Uterus (tissue), 4 donors: ENCODE measurements around the gene LTBP1. TPM values are rescaled to one million over a fixed set of nuclear protein-coding genes. Genes with fewer than 3 reads are reported as not detected.

Experiments used
- DNase-seq, 2 donors: peaks; one replicate each; pipeline ENCODE4 v3.0.0-alpha.2; 2019 to 2020
- H3K27ac ChIP-seq, 2 donors: fragments of 200-600 bp; sonication (generic); 1 replicate in 1 of 2; 2 replicates in 1 of 2; pipeline ENCODE4 v1.5.1; 2016 to 2018
- H3K27me3 ChIP-seq, 2 donors: fragments of 200-600 bp; sonication (generic); one replicate each; pipeline ENCODE4 v1.5.1; 2018 to 2019; ENCODE audit warnings: control low read depth in 1 of 2
- H3K36me3 ChIP-seq, 2 donors: fragments of 200-600 bp; sonication (generic); one replicate each; pipeline ENCODE4 v1.5.1; 2019; ENCODE audit warnings: control low read depth in 1 of 2
- H3K4me1 ChIP-seq, 2 donors: fragments of 200-600 bp; sonication (generic); one replicate each; pipeline ENCODE4 v1.5.1; 2018 to 2019; ENCODE audit warnings: control low read depth in 1 of 2
- H3K4me3 ChIP-seq, 2 donors: fragments of 200-600 bp; sonication (generic); 1 replicate in 1 of 2; 2 replicates in 1 of 2; pipeline ENCODE4 v1.5.1; 2018 to 2019; ENCODE audit warnings: mild to moderate bottlenecking in 1 of 2
- H3K9me3 ChIP-seq, 2 donors: fragments of 200-600 bp; sonication (generic); one replicate each; pipeline ENCODE4 v1.5.1; 2019; ENCODE audit warnings: control low read depth in 1 of 2
- POLR2A ChIP-seq, 2 donors: fragments of 450-650 bp; IDR thresholded peaks; one replicate each; pipeline ENCODE4 v1.6.1; 2016; ENCODE audit warnings: antibody characterized with exemption in 2 of 2, mild to moderate bottlenecking in 1 of 2, moderate library complexity in 1 of 2
- intact Hi-C: fragments of 100-400 bp; cut with DNase I; formaldehyde crosslinking; loops from one replicate; pipeline ENCODE4 v1.15.1; 2023; ENCODE audit warnings: low total_unique reads
- total RNA-seq, 4 donors: library from RNA; depleted of rRNA in 3 of 4; stranded (reverse); fragments of >200 nt in 3 of 4; gene quantifications; one replicate each; pipeline versions ENCODE4 v1.1.0 to v1.2.4, GENCODE V29; 2014 to 2023
- TF ChIP-seq, protein P1 (sequence below), 4 experiments: fragments of 200-600 bp in 2 of 4; fragments of 450-650 bp in 2 of 4; sonication (generic) in 2 of 4; IDR thresholded peaks; one replicate each; pipeline ENCODE4 v1.5.1; 2016 to 2019; ENCODE audit warnings: antibody characterized with exemption in 4 of 4, mild to moderate bottlenecking in 2 of 4, moderate library complexity in 1 of 4
- donor health status: DM: yes; HTN: yes; CAD: no.

Gene LTBP1
- total RNA-seq, 4 donors from 2014 or later, result 72.5 to 322 (median 92.2) TPM

GRCh38 chr2:33274524-33274923 is 327.8 kb downstream of the LTBP1 start:
- no peaks in the 10 kb centered on the region for H3K9me3 ChIP-seq
- H3K36me3 ChIP-seq, result no peaks in the 10 kb centered on the region
- no peak overlapping the region for H3K27ac ChIP-seq
- no peak overlapping the region for H3K4me3 ChIP-seq
- intact Hi-C loops, result no loop called here
- no peaks in the 10 kb centered on the region for H3K27me3 ChIP-seq
- no peaks in the 10 kb centered on the region for H3K4me1 ChIP-seq
- no peak for DNase-seq
- TF ChIP-seq, protein P1, sequence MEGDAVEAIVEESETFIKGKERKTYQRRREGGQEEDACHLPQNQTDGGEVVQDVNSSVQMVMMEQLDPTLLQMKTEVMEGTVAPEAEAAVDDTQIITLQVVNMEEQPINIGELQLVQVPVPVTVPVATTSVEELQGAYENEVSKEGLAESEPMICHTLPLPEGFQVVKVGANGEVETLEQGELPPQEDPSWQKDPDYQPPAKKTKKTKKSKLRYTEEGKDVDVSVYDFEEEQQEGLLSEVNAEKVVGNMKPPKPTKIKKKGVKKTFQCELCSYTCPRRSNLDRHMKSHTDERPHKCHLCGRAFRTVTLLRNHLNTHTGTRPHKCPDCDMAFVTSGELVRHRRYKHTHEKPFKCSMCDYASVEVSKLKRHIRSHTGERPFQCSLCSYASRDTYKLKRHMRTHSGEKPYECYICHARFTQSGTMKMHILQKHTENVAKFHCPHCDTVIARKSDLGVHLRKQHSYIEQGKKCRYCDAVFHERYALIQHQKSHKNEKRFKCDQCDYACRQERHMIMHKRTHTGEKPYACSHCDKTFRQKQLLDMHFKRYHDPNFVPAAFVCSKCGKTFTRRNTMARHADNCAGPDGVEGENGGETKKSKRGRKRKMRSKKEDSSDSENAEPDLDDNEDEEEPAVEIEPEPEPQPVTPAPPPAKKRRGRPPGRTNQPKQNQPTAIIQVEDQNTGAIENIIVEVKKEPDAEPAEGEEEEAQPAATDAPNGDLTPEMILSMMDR (IDR thresholded peaks at IDR 0.05), result no peak
- TF ChIP-seq POLR2A (IDR thresholded peaks at IDR 0.05), result no peak

GRCh38 chr2:33275689-33276444 is 329.1 kb downstream of the LTBP1 start:
- intact Hi-C loops, result no loop called here
- H3K9me3 ChIP-seq, result no peaks in the 10 kb centered on the region
- no peak overlapping the region for H3K4me3 ChIP-seq
- no peaks in the 10 kb centered on the region for H3K36me3 ChIP-seq
- TF ChIP-seq, protein P1 (IDR thresholded peaks at IDR 0.05), result no peak
- TF ChIP-seq POLR2A (IDR thresholded peaks at IDR 0.05), result no peak
- H3K27me3 ChIP-seq, result no peaks in the 10 kb centered on the region
- H3K4me1 ChIP-seq, result no peaks in the 10 kb centered on the region
- peak; percentile 42 to 51 for DNase-seq
- peak overlapping the region; percentile 55 to 70 for H3K27ac ChIP-seq

DNA sequence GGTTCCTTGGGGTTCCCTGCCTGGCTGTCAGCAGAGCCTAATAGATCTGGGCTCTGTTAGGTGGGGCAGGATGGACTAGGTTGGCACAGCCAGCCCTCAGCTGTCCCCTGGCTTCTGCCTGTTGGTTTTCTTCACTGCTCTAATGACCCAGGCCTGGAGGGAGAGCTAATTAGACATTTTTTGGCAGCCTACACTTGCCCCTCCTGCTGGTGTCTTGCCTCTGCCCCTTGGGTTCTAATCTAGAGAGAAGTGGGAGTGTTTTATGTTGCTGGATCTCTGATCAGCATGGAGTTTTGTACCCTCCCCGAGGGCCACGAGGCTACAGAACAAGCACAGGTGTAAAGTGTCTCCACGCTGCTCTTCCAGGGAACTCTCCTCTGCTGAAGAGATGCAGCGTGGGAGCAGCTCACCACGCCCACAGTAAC is 330.3 kb downstream of the LTBP1 start:
- no peaks in the 10 kb centered on the region for H3K27me3 ChIP-seq
- no peaks in the 10 kb centered on the region for H3K9me3 ChIP-seq
- intact Hi-C loops, result no loop called here
- peak overlapping the region; percentile 55 to 70 for H3K27ac ChIP-seq
- no peaks in the 10 kb centered on the region for H3K4me1 ChIP-seq
- DNase-seq, result peak; percentile 26 to 39
- H3K4me3 ChIP-seq, result no peak overlapping the region
- no peaks in the 10 kb centered on the region for H3K36me3 ChIP-seq
- TF ChIP-seq, protein P1 (IDR thresholded peaks at IDR 0.05), result no peak
- TF ChIP-seq POLR2A (IDR thresholded peaks at IDR 0.05), result no peak

GRCh38 chr2:33278245-33278943 is 331.6 kb downstream of the LTBP1 start:
- peak in 1 of 2 donors; percentile 37 for DNase-seq
- intact Hi-C loops, result no loop called here
- Histone ChIP-seq H3K9me3 (no peaks in the 10 kb centered on the region), H3K4me1 (no peaks in the 10 kb centered on the region), H3K27me3 (no peaks in the 10 kb centered on the region), H3K4me3 (no peak overlapping the region), H3K27ac (peak overlapping the region; percentile 55 to 70), H3K36me3 (no peaks in the 10 kb centered on the region)
- TF ChIP-seq POLR2A (IDR thresholded peaks at IDR 0.05), result no peak
- TF ChIP-seq, protein P1 (IDR thresholded peaks at IDR 0.05), result no peak

DNA sequence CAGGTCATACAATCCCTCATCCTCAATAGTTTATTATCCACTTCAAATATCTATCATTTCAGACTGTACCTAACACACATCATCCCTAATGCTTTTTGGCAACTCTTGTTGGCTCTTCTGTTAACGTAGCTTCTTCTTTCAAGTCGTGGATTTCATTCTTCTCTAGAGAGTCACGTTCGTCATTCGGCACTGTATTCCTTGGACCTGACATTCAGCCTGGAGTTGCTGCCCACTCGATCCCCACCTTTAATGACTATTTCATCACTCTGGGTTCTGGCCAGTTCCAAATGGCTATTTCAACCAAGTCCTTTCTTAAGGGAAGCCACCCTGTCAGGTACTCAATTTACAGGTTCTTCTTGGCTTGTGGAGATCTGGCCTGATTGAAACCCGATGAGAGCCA is 337.5 kb downstream of the LTBP1 start:
- no peak for DNase-seq
- intact Hi-C loops, result no loop called here
- Histone ChIP-seq H3K27ac (no peak overlapping the region), H3K4me1 (no peaks in the 10 kb centered on the region), H3K36me3 (no peaks in the 10 kb centered on the region), H3K4me3 (no peak overlapping the region), H3K9me3 (no peaks in the 10 kb centered on the region), H3K27me3 (no peaks in the 10 kb centered on the region)
- no peak for TF ChIP-seq POLR2A (IDR thresholded peaks at IDR 0.05)
- TF ChIP-seq, protein P1 (IDR thresholded peaks at IDR 0.05), result no peak
